ENCODE measurements around the gene ST3GAL5.

- TF ChIP-seq CTCF (conservative IDR thresholded peaks at IDR 0.05; ENCODE audit: low read depth, low read length) = no peak
- no peak for TF ChIP-seq EZH2 (IDR thresholded peaks at IDR 0.05; ENCODE audit: borderline replicate concordance, low read depth, low read length, poor library complexity, severe bottlenecking)
Observed at GRCh38 chr2:85812094-85812735, 76.6 kb downstream of the ST3GAL5 start.

Measured in A673 (cell line).